Thyroid gland (tissue), 4 donors: ENCODE results near the gene ZNF614.

ENCODE experiments used
- POLR2A ChIP-seq, 2 donors: fragments of 450-650 bp; IDR thresholded peaks; one replicate each; pipeline ENCODE4 v1.6.1; 2017; ENCODE audit warnings: antibody characterized with exemption in 2 of 2, mild to moderate bottlenecking in 2 of 2, moderate library complexity in 1 of 2
- TF ChIP-seq, protein P1 (sequence below), 6 experiments: fragments of 200-600 bp in 3 of 6; fragments of 450-650 bp in 3 of 6; sonication (generic) in 3 of 6; IDR thresholded peaks; one replicate each; pipeline ENCODE4 v1.5.1; 2016 to 2019; ENCODE audit warnings: antibody characterized with exemption in 6 of 6, mild to moderate bottlenecking in 2 of 6, inconsistent platforms in 1 of 6, moderate library complexity in 1 of 6

GRCh38 chr19:51980116-51980736 lies 48.0 kb downstream of the ZNF614 start:
- TF ChIP-seq, protein P1, sequence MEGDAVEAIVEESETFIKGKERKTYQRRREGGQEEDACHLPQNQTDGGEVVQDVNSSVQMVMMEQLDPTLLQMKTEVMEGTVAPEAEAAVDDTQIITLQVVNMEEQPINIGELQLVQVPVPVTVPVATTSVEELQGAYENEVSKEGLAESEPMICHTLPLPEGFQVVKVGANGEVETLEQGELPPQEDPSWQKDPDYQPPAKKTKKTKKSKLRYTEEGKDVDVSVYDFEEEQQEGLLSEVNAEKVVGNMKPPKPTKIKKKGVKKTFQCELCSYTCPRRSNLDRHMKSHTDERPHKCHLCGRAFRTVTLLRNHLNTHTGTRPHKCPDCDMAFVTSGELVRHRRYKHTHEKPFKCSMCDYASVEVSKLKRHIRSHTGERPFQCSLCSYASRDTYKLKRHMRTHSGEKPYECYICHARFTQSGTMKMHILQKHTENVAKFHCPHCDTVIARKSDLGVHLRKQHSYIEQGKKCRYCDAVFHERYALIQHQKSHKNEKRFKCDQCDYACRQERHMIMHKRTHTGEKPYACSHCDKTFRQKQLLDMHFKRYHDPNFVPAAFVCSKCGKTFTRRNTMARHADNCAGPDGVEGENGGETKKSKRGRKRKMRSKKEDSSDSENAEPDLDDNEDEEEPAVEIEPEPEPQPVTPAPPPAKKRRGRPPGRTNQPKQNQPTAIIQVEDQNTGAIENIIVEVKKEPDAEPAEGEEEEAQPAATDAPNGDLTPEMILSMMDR (IDR thresholded peaks at IDR 0.05) = no peak
- TF ChIP-seq POLR2A (IDR thresholded peaks at IDR 0.05) = no peak
